K562 (cell line): ENCODE measurements around the gene PDE3A. TPM values are rescaled to one million over a fixed set of nuclear protein-coding genes. Genes with fewer than 3 reads are reported as not detected.

Source experiments
- ATAC-seq: fragments of 200-7000 bp; cut with Tn5 transposase; 3 replicates; pipeline ENCODE4 v1.9.1; 2020; ENCODE audit warnings: moderate library complexity
- BruUV-seq: library from RNA; stranded (reverse); fragments of 400-500 nt; replicated peaks from 2 replicates; lab custom pipeline; 2021; lab: Mats Ljungman, UMichigan
- CTCF ChIA-PET: fragments of 300-600 bp; formaldehyde crosslinking; extraction: SDS; loops from one replicate; lab custom pipeline; 2021; ENCODE audit warnings: low intra/inter-chr PET ratio; lab: Yijun Ruan, JAX
- POLR2A ChIA-PET: fragments of 300-600, 350-650 bp; sonication (Branson Sonifier 250); formaldehyde crosslinking; extraction: SDS; loops from one replicate; lab custom pipeline; 2021; ENCODE audit warnings: antibody characterized with exemption, inconsistent platforms; lab: Yijun Ruan, JAX
- DNase-seq, 4 experiments: peaks; one replicate each; pipeline versions ENCODE4 v3.0.0 to v3.0.0-alpha.2; 2011 to 2018; ENCODE audit warnings: low spot score in 3 of 4, mixed read lengths in 3 of 4; ENCODE audit errors: extremely low read depth in 1 of 4
- FAIRE-seq: peaks from 2 replicates; lab custom pipeline; 2011; peaks lifted over from hg19 to GRCh38; lab: Jason Lieb, UNC
- H2AFZ ChIP-seq: 2 replicates; pipeline ENCODE4 v1.6.0; 2011; ENCODE audit warnings: low read depth, low read length, control low read depth, inconsistent platforms
- H3K27ac ChIP-seq: fragments of 200-600 bp; 3 replicates; pipeline ENCODE4 v1.8.0; 2011; ENCODE audit warnings: low read depth, mild to moderate bottlenecking, control low read depth, inconsistent platforms, low read length, moderate library complexity, mixed read lengths; ENCODE audit errors: extremely low read depth
- H3K27me3 ChIP-seq, 2 experiments: fragments of 300-600 bp in 1 of 2; 2 replicates in 1 of 2; 3 replicates in 1 of 2; pipeline versions ENCODE4 v1.6.0 to v1.8.0; 2011; ENCODE audit warnings: inconsistent platforms in 2 of 2, low read length in 2 of 2, mild to moderate bottlenecking in 1 of 2, mixed read lengths in 1 of 2, moderate library complexity in 1 of 2; ENCODE audit not compliant: control insufficient read depth in 2 of 2, insufficient read depth in 2 of 2
- H3K36me3 ChIP-seq: fragments of 300-600 bp; 3 replicates; pipeline ENCODE4 v1.8.0; 2011; ENCODE audit warnings: mild to moderate bottlenecking, low read length, inconsistent platforms; ENCODE audit not compliant: control insufficient read depth, insufficient read depth
- H3K4me1 ChIP-seq, 2 experiments: fragments of 200-600 bp in 1 of 2; replicated peaks in 1 of 2; 2 replicates in 1 of 2; 3 replicates in 1 of 2; pipeline versions ENCODE4 v1.5.1 to v1.8.0; 2011; ENCODE audit warnings: inconsistent platforms in 2 of 2, low read length in 2 of 2, mild to moderate bottlenecking in 1 of 2, mixed read lengths in 1 of 2, moderate library complexity in 1 of 2; ENCODE audit not compliant: control insufficient read depth in 2 of 2, insufficient read depth in 2 of 2
- H3K4me2 ChIP-seq: 2 replicates; pipeline ENCODE4 v1.6.1; 2011; ENCODE audit warnings: low read length, control low read depth, inconsistent platforms, mixed read lengths; ENCODE audit not compliant: insufficient read depth
- H3K4me3 ChIP-seq: fragments of 200-600 bp; sonication (generic), shearing (Covaris generic); 2 replicates; pipeline ENCODE4 v1.5.1; 2016; ENCODE audit warnings: control low read depth, inconsistent platforms
- H3K79me2 ChIP-seq: fragments of 200-600 bp; 3 replicates; pipeline ENCODE4 v1.8.0; 2011; ENCODE audit warnings: low read length, inconsistent platforms; ENCODE audit not compliant: control insufficient read depth, insufficient read depth
- H3K9ac ChIP-seq, 2 experiments: 2 replicates each; pipeline versions ENCODE4 v1.6.0 to v1.6.1; 2011; ENCODE audit warnings: low read depth in 2 of 2, low read length in 2 of 2, control low read depth in 1 of 2, inconsistent platforms in 1 of 2, mild to moderate bottlenecking in 1 of 2, mixed read lengths in 1 of 2; ENCODE audit not compliant: insufficient read depth in 1 of 2
- H3K9me1 ChIP-seq: one replicate; pipeline ENCODE4 v1.6.0; 2011; ENCODE audit warnings: inconsistent platforms, mild to moderate bottlenecking, low read length, moderate library complexity; ENCODE audit not compliant: control insufficient read depth, insufficient read depth
- H3K9me3 ChIP-seq: replicated peaks from 2 replicates; pipeline ENCODE4 v1.5.1; 2011; ENCODE audit warnings: low read depth, low read length, inconsistent platforms; ENCODE audit not compliant: control insufficient read depth, insufficient read depth
- H4K20me1 ChIP-seq: replicated peaks from 2 replicates; pipeline ENCODE4 v1.6.1; 2011; ENCODE audit warnings: low read length, inconsistent platforms, mixed read lengths; ENCODE audit not compliant: control insufficient read depth, insufficient read depth
- CBX8 ChIP-seq: fragments of 200-600 bp; sonication (generic); IDR thresholded peaks from 2 replicates; pipeline ENCODE4 v1.6.1; 2012; ENCODE audit warnings: borderline replicate concordance, mixed run types, low read depth, mild to moderate bottlenecking, moderate library complexity, mixed read lengths, low read length, control low read depth, inconsistent platforms; ENCODE audit not compliant: poor library complexity, severe bottlenecking; ENCODE audit errors: extremely low read depth
- DPF2 ChIP-seq: fragments of 450-650 bp; IDR thresholded peaks from 2 replicates; pipeline ENCODE4 v1.6.1; 2016
- IRF2 ChIP-seq: sonication (generic); formaldehyde crosslinking; IDR thresholded peaks from 2 replicates; pipeline ENCODE4 v1.8.1; 2022; ENCODE audit warnings: mild to moderate bottlenecking, missing genetic modification reagents
- JUND ChIP-seq, 2 experiments: IDR thresholded peaks; 2 replicates in 1 of 2; 3 replicates in 1 of 2; pipeline ENCODE4 v1.6.1; 2011; ENCODE audit warnings: borderline replicate concordance in 2 of 2, low read depth in 2 of 2, low read length in 2 of 2, improper control_type of control experiment in 1 of 2, missing biosample characterization in 1 of 2, missing genetic modification characterization in 1 of 2, missing genetic modification reagents in 1 of 2
- KLF6 ChIP-seq: fragments of 250-450 bp; sonication (Bioruptor Pico); IDR thresholded peaks from 2 replicates; pipeline ENCODE4 v1.4.0; 2020; ENCODE audit warnings: mild to moderate bottlenecking, moderate library complexity, borderline replicate concordance
- L3MBTL2 ChIP-seq: fragments of 450-650 bp; IDR thresholded peaks from 2 replicates; pipeline ENCODE4 v1.6.1; 2016; ENCODE audit warnings: mild to moderate bottlenecking, moderate library complexity
- MTA3 ChIP-seq: fragments of 450-650 bp; formaldehyde crosslinking; IDR thresholded peaks from 2 replicates; pipeline ENCODE4 v1.6.1; 2017; ENCODE audit warnings: mild to moderate bottlenecking, borderline replicate concordance
- POLR2B ChIP-seq: fragments of 450-650 bp; IDR thresholded peaks from 2 replicates; pipeline ENCODE4 v1.6.1; 2018; ENCODE audit warnings: low read depth; ENCODE audit not compliant: partially characterized antibody
- RFX1 ChIP-seq: fragments of 450-650 bp; IDR thresholded peaks from 2 replicates; pipeline ENCODE4 v1.6.1; 2016; ENCODE audit warnings: mild to moderate bottlenecking, moderate library complexity
- ZFX ChIP-seq: sonication (generic); formaldehyde crosslinking; IDR thresholded peaks from 2 replicates; pipeline ENCODE4 v1.8.0; 2022; ENCODE audit warnings: mild to moderate bottlenecking, missing genetic modification reagents, moderate library complexity
- ZNF124 ChIP-seq: sonication (generic); formaldehyde crosslinking; IDR thresholded peaks from 2 replicates; pipeline ENCODE4 v1.8.1; 2022; ENCODE audit warnings: missing genetic modification reagents
- ZNF561 ChIP-seq: fragments of 450-650 bp; formaldehyde crosslinking; conservative IDR thresholded peaks from 2 replicates; pipeline ENCODE4 v1.4.0; 2020; ENCODE audit warnings: mild to moderate bottlenecking, moderate library complexity
- WGBS: fragments of 100-300 bp; shearing (Covaris generic); methylation state at CpG from one replicate; pipeline ENCODE4 v1.1.6; 2016; ENCODE audit warnings: low coverage, mixed read lengths; ENCODE audit not compliant: insufficient coverage; ENCODE audit errors: missing lambda C conversion rate; 5-methylcytosine and 5-hydroxymethylcytosine counted together
- in situ Hi-C: fragments of 300-500 bp; cut with MboI; formaldehyde crosslinking; loops from 4 replicates; pipeline ENCODE4 v1.15.0; 2018; ENCODE audit warnings: inconsistent platforms, mixed read lengths
- intact Hi-C: fragments of 100-400 bp; cut with micrococcal nuclease; formaldehyde crosslinking; loops from 2 replicates; pipeline ENCODE4 v1.14.2; 2022
- polyA plus RNA-seq, 8 experiments: library from polyadenylated mRNA; depleted of rRNA in 4 of 8; stranded (reverse) in 5 of 8; unstranded in 3 of 8; fragments of >200 nt; fragmentation: Nextera tagmentation in 2 of 8; fragmentation: Illumina TruSeq in 1 of 8; extraction: Ambion mirVana in 2 of 8; extraction: Trizol in 1 of 8; gene quantifications; 2 replicates each; pipeline versions ENCODE4 v1.2.1 to v1.2.3, GENCODE V29; 2011 to 2014; ENCODE audit warnings: inconsistent platforms in 1 of 8, missing spikeins in 1 of 8
- total RNA-seq, 7 experiments: library from RNA; depleted of rRNA in 6 of 7; stranded (reverse); fragments of >200 nt in 6 of 7; fragmentation: Illumina TruSeq in 2 of 7; extraction: Trizol in 2 of 7; gene quantifications; 2 replicates each; pipeline versions ENCODE4 v1.2.1 to v1.2.3, GENCODE V29; 2011 to 2021; ENCODE audit warnings: low replicate concordance in 1 of 7
- TF ChIP-seq, protein P1 (sequence below): sonication (generic); formaldehyde crosslinking; IDR thresholded peaks from 2 replicates; pipeline ENCODE4 v1.8.1; 2023; ENCODE audit warnings: missing genetic modification reagents, mild to moderate bottlenecking, borderline replicate concordance
- TF ChIP-seq, protein P2 (sequence below), 2 experiments: fragments of 450-650 bp in 1 of 2; sonication (generic) in 1 of 2; formaldehyde crosslinking in 1 of 2; IDR thresholded peaks in 1 of 2; conservative IDR thresholded peaks in 1 of 2; 2 replicates each; pipeline versions ENCODE4 v1.6.1 to v1.8.1; 2016 to 2023; ENCODE audit warnings: mild to moderate bottlenecking in 2 of 2, moderate library complexity in 2 of 2, inconsistent platforms in 1 of 2, missing genetic modification reagents in 1 of 2
- TF ChIP-seq, protein P3 (sequence below): fragments of 250-450 bp; sonication (Bioruptor Pico); IDR thresholded peaks from 2 replicates; pipeline ENCODE4 v1.4.0; 2020; ENCODE audit warnings: mild to moderate bottlenecking

The PDE3A gene
- total and polyA plus RNA-seq, 9 of the 15 experiments (the other 6 are each of a cell fraction or from before 2014, with no cell fraction given) = 0.02 TPM; not detected in 8

DNA sequence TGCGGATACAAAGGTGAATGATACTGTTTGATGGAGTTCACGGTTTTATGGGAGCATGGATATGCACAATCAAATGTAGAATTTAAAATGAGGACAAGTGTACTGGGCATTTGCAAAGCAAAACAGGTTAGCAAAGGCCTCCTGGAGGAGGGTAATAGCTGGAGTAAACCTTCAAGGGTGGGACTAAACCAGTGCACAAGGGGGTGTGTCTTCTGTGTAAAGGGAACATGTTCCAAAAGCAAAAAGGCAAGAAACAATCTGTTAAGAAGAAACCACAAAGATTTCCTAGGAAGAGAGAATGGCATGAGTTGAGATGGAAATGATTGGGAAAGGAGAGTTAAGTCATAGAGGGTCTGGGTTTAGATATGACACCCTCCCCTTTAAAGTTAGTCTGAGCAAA is 217.6 kb downstream of the PDE3A start:
- in situ Hi-C loops = no loop called here
- BruUV-seq = no TSS peak
- no peak for ATAC-seq
- Histone ChIP-seq H2AFZ (no peak overlapping the region), H3K36me3 (no peaks in the 10 kb centered on the region), H4K20me1 (no peaks in the 10 kb centered on the region), H3K27ac (no peak overlapping the region), H3K27me3 (no peaks in the 10 kb centered on the region), H3K4me1 (no peaks in the 10 kb centered on the region), H3K9me1 (no peaks in the 10 kb centered on the region), H3K4me3 (no peak overlapping the region), H3K4me2 (no peak overlapping the region), H3K79me2 (no peaks in the 10 kb centered on the region), H3K9me3 (no peaks in the 10 kb centered on the region), H3K9ac (no peak overlapping the region)
- ChIA-PET CTCF (no interaction called here), POLR2A (no interaction called here)
- no peak for DNase-seq
- FAIRE-seq = no peak
- intact Hi-C loops = no loop called here
- WGBS = 11% methylated on average over 2 of the region's 2 CpGs
- TF ChIP-seq, protein P1, sequence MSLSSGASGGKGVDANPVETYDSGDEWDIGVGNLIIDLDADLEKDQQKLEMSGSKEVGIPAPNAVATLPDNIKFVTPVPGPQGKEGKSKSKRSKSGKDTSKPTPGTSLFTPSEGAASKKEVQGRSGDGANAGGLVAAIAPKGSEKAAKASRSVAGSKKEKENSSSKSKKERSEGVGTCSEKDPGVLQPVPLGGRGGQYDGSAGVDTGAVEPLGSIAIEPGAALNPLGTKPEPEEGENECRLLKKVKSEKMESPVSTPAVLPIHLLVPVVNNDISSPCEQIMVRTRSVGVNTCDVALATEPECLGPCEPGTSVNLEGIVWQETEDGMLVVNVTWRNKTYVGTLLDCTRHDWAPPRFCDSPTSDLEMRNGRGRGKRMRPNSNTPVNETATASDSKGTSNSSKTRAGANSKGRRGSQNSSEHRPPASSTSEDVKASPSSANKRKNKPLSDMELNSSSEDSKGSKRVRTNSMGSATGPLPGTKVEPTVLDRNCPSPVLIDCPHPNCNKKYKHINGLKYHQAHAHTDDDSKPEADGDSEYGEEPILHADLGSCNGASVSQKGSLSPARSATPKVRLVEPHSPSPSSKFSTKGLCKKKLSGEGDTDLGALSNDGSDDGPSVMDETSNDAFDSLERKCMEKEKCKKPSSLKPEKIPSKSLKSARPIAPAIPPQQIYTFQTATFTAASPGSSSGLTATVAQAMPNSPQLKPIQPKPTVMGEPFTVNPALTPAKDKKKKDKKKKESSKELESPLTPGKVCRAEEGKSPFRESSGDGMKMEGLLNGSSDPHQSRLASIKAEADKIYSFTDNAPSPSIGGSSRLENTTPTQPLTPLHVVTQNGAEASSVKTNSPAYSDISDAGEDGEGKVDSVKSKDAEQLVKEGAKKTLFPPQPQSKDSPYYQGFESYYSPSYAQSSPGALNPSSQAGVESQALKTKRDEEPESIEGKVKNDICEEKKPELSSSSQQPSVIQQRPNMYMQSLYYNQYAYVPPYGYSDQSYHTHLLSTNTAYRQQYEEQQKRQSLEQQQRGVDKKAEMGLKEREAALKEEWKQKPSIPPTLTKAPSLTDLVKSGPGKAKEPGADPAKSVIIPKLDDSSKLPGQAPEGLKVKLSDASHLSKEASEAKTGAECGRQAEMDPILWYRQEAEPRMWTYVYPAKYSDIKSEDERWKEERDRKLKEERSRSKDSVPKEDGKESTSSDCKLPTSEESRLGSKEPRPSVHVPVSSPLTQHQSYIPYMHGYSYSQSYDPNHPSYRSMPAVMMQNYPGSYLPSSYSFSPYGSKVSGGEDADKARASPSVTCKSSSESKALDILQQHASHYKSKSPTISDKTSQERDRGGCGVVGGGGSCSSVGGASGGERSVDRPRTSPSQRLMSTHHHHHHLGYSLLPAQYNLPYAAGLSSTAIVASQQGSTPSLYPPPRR = no peak
- TF ChIP-seq KLF6 (CRISPR knock-in tag) (no peak), POLR2B (no peak), L3MBTL2 (no peak), MTA3 (no peak), IRF2 (CRISPR knock-in tag) (no peak), JUND (IDR thresholded peaks at IDR 0.05; ENCODE audit: borderline replicate concordance, low read depth, low read length) (no peak), JUND (tag; IDR thresholded peaks at IDR 0.05; ENCODE audit: borderline replicate concordance, low read depth, low read length) (no peak), RFX1 (no peak), ZNF124 (CRISPR knock-in tag) (no peak), ZNF561 (CRISPR knock-in tag) (no peak), ZFX (CRISPR knock-in tag) (no peak), CBX8 (no peak), DPF2 (no peak)
- TF ChIP-seq, protein P2, sequence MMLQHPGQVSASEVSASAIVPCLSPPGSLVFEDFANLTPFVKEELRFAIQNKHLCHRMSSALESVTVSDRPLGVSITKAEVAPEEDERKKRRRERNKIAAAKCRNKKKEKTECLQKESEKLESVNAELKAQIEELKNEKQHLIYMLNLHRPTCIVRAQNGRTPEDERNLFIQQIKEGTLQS (IDR thresholded peaks at IDR 0.05) = no peak
- TF ChIP-seq, protein P2 (CRISPR knock-in tag; conservative IDR thresholded peaks at IDR 0.05) = no peak
- TF ChIP-seq, protein P3, sequence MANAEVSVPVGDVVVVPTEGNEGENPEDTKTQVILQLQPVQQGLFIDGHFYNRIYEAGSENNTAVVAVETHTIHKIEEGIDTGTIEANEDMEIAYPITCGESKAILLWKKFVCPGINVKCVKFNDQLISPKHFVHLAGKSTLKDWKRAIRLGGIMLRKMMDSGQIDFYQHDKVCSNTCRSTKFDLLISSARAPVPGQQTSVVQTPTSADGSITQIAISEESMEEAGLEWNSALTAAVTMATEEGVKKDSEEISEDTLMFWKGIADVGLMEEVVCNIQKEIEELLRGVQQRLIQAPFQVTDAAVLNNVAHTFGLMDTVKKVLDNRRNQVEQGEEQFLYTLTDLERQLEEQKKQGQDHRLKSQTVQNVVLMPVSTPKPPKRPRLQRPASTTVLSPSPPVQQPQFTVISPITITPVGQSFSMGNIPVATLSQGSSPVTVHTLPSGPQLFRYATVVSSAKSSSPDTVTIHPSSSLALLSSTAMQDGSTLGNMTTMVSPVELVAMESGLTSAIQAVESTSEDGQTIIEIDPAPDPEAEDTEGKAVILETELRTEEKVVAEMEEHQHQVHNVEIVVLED (CRISPR knock-in tag) = no peak
